ENCODE measurements around the gene IZUMO1.
"Not testable (repeated sequence)": the region's sequence is repeated elsewhere in the genome, so short reads cannot be mapped to it uniquely, and the experiment has no call there.

IZUMO1 gene

GRCh38 chr19:48770734-48771472 is 24.2 kb upstream of the IZUMO1 start:
- in situ Hi-C loops (cut with HindIII; ENCODE audit: low pct_unique_long_range_greater_than_20kb, low sequenced_read_pairs), result no loop called here
- DNase-seq (ENCODE audit: low read depth in 1 of 2, low spot score in 1 of 2), result no peak
- no peak for TF ChIP-seq JUND (IDR thresholded peaks at IDR 0.05; ENCODE audit: low read depth)

GRCh38 chr19:48770266-48770665 is 23.6 kb upstream of the IZUMO1 start:
- in situ Hi-C loops (cut with HindIII; ENCODE audit: low pct_unique_long_range_greater_than_20kb, low sequenced_read_pairs), result no loop called here
- DNase-seq (ENCODE audit: low read depth in 1 of 2, low spot score in 1 of 2), result no peak
- no peak for TF ChIP-seq JUND (IDR thresholded peaks at IDR 0.05; ENCODE audit: low read depth)

- TF ChIP-seq JUND (IDR thresholded peaks at IDR 0.05; ENCODE audit: low read depth), result no peak
- no peak for DNase-seq (ENCODE audit: low read depth in 1 of 2, low spot score in 1 of 2)
- in situ Hi-C loops (cut with HindIII; ENCODE audit: low pct_unique_long_range_greater_than_20kb, low sequenced_read_pairs), result no loop called here
Measured at GRCh38 chr19:48768994-48769713, 22.4 kb upstream of the IZUMO1 start.

- DNase-seq (ENCODE audit: low read depth in 1 of 2, low spot score in 1 of 2); in situ Hi-C loops (cut with HindIII; ENCODE audit: low pct_unique_long_range_greater_than_20kb, low sequenced_read_pairs): not testable (repeated sequence)
Measured at GRCh38 chr19:48768171-48768753, 21.6 kb upstream of the IZUMO1 start.

GRCh38 chr19:48765816-48766215 is 19.1 kb upstream of the IZUMO1 start:
- DNase-seq (ENCODE audit: low read depth in 1 of 2, low spot score in 1 of 2); in situ Hi-C loops (cut with HindIII; ENCODE audit: low pct_unique_long_range_greater_than_20kb, low sequenced_read_pairs): not testable (repeated sequence)

- no peak for DNase-seq (ENCODE audit: low read depth in 1 of 2, low spot score in 1 of 2)
- in situ Hi-C loops (cut with HindIII; ENCODE audit: low pct_unique_long_range_greater_than_20kb, low sequenced_read_pairs), result no loop called here
- TF ChIP-seq JUND (IDR thresholded peaks at IDR 0.05; ENCODE audit: low read depth), result no peak
Measured at GRCh38 chr19:48760504-48761205, 13.9 kb upstream of the IZUMO1 start.

GRCh38 chr19:48757741-48758144 is 11.0 kb upstream of the IZUMO1 start:
- DNase-seq (ENCODE audit: low read depth in 1 of 2, low spot score in 1 of 2), result no peak
- in situ Hi-C loops (cut with HindIII; ENCODE audit: low pct_unique_long_range_greater_than_20kb, low sequenced_read_pairs), result no loop called here
- TF ChIP-seq JUND (IDR thresholded peaks at IDR 0.05; ENCODE audit: low read depth), result no peak

GRCh38 chr19:48757089-48757675 is 10.5 kb upstream of the IZUMO1 start:
- TF ChIP-seq JUND (IDR thresholded peaks at IDR 0.05; ENCODE audit: low read depth), result no peak
- DNase-seq (ENCODE audit: low read depth in 1 of 2, low spot score in 1 of 2), result no peak
- in situ Hi-C loops (cut with HindIII; ENCODE audit: low pct_unique_long_range_greater_than_20kb, low sequenced_read_pairs), result no loop called here

- in situ Hi-C loops (cut with HindIII; ENCODE audit: low pct_unique_long_range_greater_than_20kb, low sequenced_read_pairs), result no loop called here
- no peak for TF ChIP-seq JUND (IDR thresholded peaks at IDR 0.05; ENCODE audit: low read depth)
Measured at GRCh38 chr19:48756686-48757085, 10.0 kb upstream of the IZUMO1 start.

GRCh38 chr19:48756212-48756611 is 9.5 kb upstream of the IZUMO1 start:
- no peak for DNase-seq (ENCODE audit: low read depth in 1 of 2, low spot score in 1 of 2)
- in situ Hi-C loops (cut with HindIII; ENCODE audit: low pct_unique_long_range_greater_than_20kb, low sequenced_read_pairs), result no loop called here
- no peak for TF ChIP-seq JUND (IDR thresholded peaks at IDR 0.05; ENCODE audit: low read depth)

More at GRCh38 chr19:48756686-48757085, 10.0 kb upstream of the IZUMO1 start:
- no peak for DNase-seq (ENCODE audit: low read depth in 1 of 2, low spot score in 1 of 2)

- in situ Hi-C loops (cut with HindIII; ENCODE audit: low pct_unique_long_range_greater_than_20kb, low sequenced_read_pairs), result no loop called here
- TF ChIP-seq JUND (IDR thresholded peaks at IDR 0.05; ENCODE audit: low read depth), result no peak
- DNase-seq (ENCODE audit: low read depth in 1 of 2, low spot score in 1 of 2), result no peak
Measured at GRCh38 chr19:48755787-48756186, 9.1 kb upstream of the IZUMO1 start.

- in situ Hi-C loops (cut with HindIII; ENCODE audit: low pct_unique_long_range_greater_than_20kb, low sequenced_read_pairs), result no loop called here
- peak in 1 of 2 experiments; percentile 36 for DNase-seq (ENCODE audit: low read depth in 1 of 2, low spot score in 1 of 2)
Measured at GRCh38 chr19:48755084-48755641, 8.5 kb upstream of the IZUMO1 start, which contains the start of gene FGF21. FGF21 (plus strand) TSS chr19:48755524; CDS start chr19:48756237, 713 bp downstream.

More at GRCh38 chr19:48755084-48755641, 8.5 kb upstream of the IZUMO1 start, which contains the start of gene FGF21:
- no peak for TF ChIP-seq JUND (IDR thresholded peaks at IDR 0.05; ENCODE audit: low read depth)
